ENCODE measurements around the gene PALM2AKAP2.

PALM2AKAP2 gene

GRCh38 chr9:109765830-109766229, 14.2 kb upstream of the PALM2AKAP2 start:
- no peak for ATAC-seq
- no peak for TF ChIP-seq ARNTL (CRISPR knock-in tag; IDR thresholded peaks at IDR 0.05; ENCODE audit: borderline replicate concordance, low read depth)
- no peak for TF ChIP-seq ZNF8 (CRISPR knock-in tag; IDR thresholded peaks at IDR 0.05)
- no peak for TF ChIP-seq ESRRG (CRISPR knock-in tag; IDR thresholded peaks at IDR 0.05)
- TF ChIP-seq PATZ1 (CRISPR knock-in tag; IDR thresholded peaks at IDR 0.05; ENCODE audit: borderline replicate concordance): no peak
- TF ChIP-seq PPARA (CRISPR knock-in tag; IDR thresholded peaks at IDR 0.05; ENCODE audit: borderline replicate concordance): no peak
- no peak for TF ChIP-seq BACH2 (CRISPR knock-in tag; IDR thresholded peaks at IDR 0.05; ENCODE audit: borderline replicate concordance)
- TF ChIP-seq ISL1 (CRISPR knock-in tag; IDR thresholded peaks at IDR 0.05): no peak

GRCh38 chr9:109766351-109766750, 13.6 kb upstream of the PALM2AKAP2 start:
- TF ChIP-seq POU6F1 (CRISPR knock-in tag; IDR thresholded peaks at IDR 0.05; ENCODE audit: borderline replicate concordance, low read depth) (no peak), PPARA (CRISPR knock-in tag; IDR thresholded peaks at IDR 0.05; ENCODE audit: borderline replicate concordance) (no peak), CSRNP3 (CRISPR knock-in tag; IDR thresholded peaks at IDR 0.05) (no peak), ZNF565 (CRISPR knock-in tag; conservative IDR thresholded peaks at IDR 0.05; ENCODE audit: low read depth) (no peak), RARB (CRISPR knock-in tag; IDR thresholded peaks at IDR 0.05) (no peak), TOX (CRISPR knock-in tag; IDR thresholded peaks at IDR 0.05; ENCODE audit: borderline replicate concordance) (no peak), TCF4 (CRISPR knock-in tag; IDR thresholded peaks at IDR 0.05; ENCODE audit: borderline replicate concordance) (no peak), ZFP30 (CRISPR knock-in tag; IDR thresholded peaks at IDR 0.05) (no peak), CREB5 (CRISPR knock-in tag; IDR thresholded peaks at IDR 0.05; ENCODE audit: low read depth) (no peak), CSDC2 (CRISPR knock-in tag; IDR thresholded peaks at IDR 0.05) (no peak), ZNF8 (CRISPR knock-in tag; IDR thresholded peaks at IDR 0.05) (no peak), ZFP3 (CRISPR knock-in tag; IDR thresholded peaks at IDR 0.05) (no peak), BACH2 (CRISPR knock-in tag; IDR thresholded peaks at IDR 0.05; ENCODE audit: borderline replicate concordance) (no peak), ZC3H10 (CRISPR knock-in tag; IDR thresholded peaks at IDR 0.05) (no peak), OSR1 (CRISPR knock-in tag; IDR thresholded peaks at IDR 0.05) (no peak), GLIS3 (CRISPR knock-in tag; IDR thresholded peaks at IDR 0.05) (no peak), ARNTL (CRISPR knock-in tag; IDR thresholded peaks at IDR 0.05; ENCODE audit: borderline replicate concordance, low read depth) (no peak)
- no peak for ATAC-seq

- TF ChIP-seq POU6F1 (CRISPR knock-in tag; IDR thresholded peaks at IDR 0.05; ENCODE audit: borderline replicate concordance, low read depth) (no peak), TOX (CRISPR knock-in tag; IDR thresholded peaks at IDR 0.05; ENCODE audit: borderline replicate concordance) (no peak), PPARA (CRISPR knock-in tag; IDR thresholded peaks at IDR 0.05; ENCODE audit: borderline replicate concordance) (no peak), ZC3H10 (CRISPR knock-in tag; IDR thresholded peaks at IDR 0.05) (no peak), RARB (CRISPR knock-in tag; IDR thresholded peaks at IDR 0.05) (no peak), CSRNP3 (CRISPR knock-in tag; IDR thresholded peaks at IDR 0.05) (no peak), ZNF565 (CRISPR knock-in tag; conservative IDR thresholded peaks at IDR 0.05; ENCODE audit: low read depth) (no peak), OSR1 (CRISPR knock-in tag; IDR thresholded peaks at IDR 0.05) (no peak), ESRRG (CRISPR knock-in tag; IDR thresholded peaks at IDR 0.05) (no peak), CSDC2 (CRISPR knock-in tag; IDR thresholded peaks at IDR 0.05) (no peak), GLIS3 (CRISPR knock-in tag; IDR thresholded peaks at IDR 0.05) (no peak), ZNF70 (CRISPR knock-in tag; IDR thresholded peaks at IDR 0.05) (no peak), ZNF8 (CRISPR knock-in tag; IDR thresholded peaks at IDR 0.05) (no peak), CREB5 (CRISPR knock-in tag; IDR thresholded peaks at IDR 0.05; ENCODE audit: low read depth) (no peak), BACH2 (CRISPR knock-in tag; IDR thresholded peaks at IDR 0.05; ENCODE audit: borderline replicate concordance) (no peak), TSHZ2 (CRISPR knock-in tag; IDR thresholded peaks at IDR 0.05) (no peak), ISL1 (CRISPR knock-in tag; IDR thresholded peaks at IDR 0.05) (no peak), ARNTL (CRISPR knock-in tag; IDR thresholded peaks at IDR 0.05; ENCODE audit: borderline replicate concordance, low read depth) (no peak)
These were observed 12.6 kb upstream of the PALM2AKAP2 start for GRCh38 chr9:109767404-109767803.

More at GRCh38 chr9:109767404-109767803, 12.6 kb upstream of the PALM2AKAP2 start:
- no peak for ATAC-seq

Data from SK-N-SH treated with all-trans-retinoic acid at 6 μM for 48 hours (cell line).